GM12873 (cell line): ENCODE results near the gene C16orf78.

Experiments used
- TF ChIP-seq, protein P1 (sequence below): IDR thresholded peaks from 2 replicates; pipeline ENCODE4 v1.5.1; 2012; ENCODE audit warnings: low read depth, mild to moderate bottlenecking, moderate library complexity, low read length, control low read depth; ENCODE audit not compliant: insufficient read depth; ENCODE audit errors: missing control alignments

The C16orf78 gene

DNA sequence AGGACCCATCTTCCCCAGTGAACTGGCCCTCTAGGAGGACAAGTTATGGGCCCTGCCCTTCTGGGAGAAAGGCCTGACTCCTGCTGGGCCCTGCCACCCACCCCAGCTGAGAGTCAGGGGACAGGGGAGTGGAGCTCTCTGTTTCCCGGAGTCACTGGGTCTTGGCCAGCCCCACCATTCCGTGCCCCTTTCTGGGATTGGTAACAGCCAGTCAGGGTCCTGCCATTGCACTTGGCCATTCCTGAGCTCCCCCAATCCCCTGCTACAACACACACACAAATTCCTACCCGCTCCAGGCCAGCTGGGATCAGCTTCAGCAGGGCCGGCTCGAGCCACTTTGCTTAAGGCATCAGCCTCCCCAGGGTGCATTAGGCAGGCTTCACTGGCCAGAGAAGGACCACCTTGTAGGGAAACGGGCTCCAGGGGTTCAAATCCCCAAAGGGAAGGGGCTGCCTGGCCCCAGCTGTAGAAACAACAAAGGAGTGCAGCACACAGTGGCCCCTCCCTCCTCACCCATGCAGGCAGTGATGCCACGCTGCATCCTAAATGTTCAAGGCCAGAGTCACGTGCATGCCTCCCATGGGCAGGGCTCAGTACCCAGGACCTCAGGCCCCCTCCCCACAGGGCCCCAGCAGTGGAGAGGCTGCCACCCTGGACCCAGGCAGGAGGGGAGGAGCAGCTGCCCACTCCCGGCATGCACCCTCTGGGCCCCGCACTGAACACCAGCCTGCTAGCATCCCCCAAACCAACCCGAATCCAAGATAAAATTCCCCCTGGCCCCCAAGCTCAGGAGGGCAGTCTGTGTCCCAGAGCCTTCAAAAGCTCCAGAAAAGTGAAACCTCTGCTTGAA, 37.7 kb downstream of the C16orf78 start:
- TF ChIP-seq, protein P1, sequence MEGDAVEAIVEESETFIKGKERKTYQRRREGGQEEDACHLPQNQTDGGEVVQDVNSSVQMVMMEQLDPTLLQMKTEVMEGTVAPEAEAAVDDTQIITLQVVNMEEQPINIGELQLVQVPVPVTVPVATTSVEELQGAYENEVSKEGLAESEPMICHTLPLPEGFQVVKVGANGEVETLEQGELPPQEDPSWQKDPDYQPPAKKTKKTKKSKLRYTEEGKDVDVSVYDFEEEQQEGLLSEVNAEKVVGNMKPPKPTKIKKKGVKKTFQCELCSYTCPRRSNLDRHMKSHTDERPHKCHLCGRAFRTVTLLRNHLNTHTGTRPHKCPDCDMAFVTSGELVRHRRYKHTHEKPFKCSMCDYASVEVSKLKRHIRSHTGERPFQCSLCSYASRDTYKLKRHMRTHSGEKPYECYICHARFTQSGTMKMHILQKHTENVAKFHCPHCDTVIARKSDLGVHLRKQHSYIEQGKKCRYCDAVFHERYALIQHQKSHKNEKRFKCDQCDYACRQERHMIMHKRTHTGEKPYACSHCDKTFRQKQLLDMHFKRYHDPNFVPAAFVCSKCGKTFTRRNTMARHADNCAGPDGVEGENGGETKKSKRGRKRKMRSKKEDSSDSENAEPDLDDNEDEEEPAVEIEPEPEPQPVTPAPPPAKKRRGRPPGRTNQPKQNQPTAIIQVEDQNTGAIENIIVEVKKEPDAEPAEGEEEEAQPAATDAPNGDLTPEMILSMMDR: no peak

- TF ChIP-seq, protein P1: no peak
Measured at GRCh38 chr16:49414671-49415070, 41.1 kb downstream of the C16orf78 start.

- TF ChIP-seq, protein P1: no peak
Measured at GRCh38 chr16:49415083-49415482, 41.5 kb downstream of the C16orf78 start.

GRCh38 chr16:49416001-49416675, 42.5 kb downstream of the C16orf78 start:
- TF ChIP-seq, protein P1: no peak

DNA sequence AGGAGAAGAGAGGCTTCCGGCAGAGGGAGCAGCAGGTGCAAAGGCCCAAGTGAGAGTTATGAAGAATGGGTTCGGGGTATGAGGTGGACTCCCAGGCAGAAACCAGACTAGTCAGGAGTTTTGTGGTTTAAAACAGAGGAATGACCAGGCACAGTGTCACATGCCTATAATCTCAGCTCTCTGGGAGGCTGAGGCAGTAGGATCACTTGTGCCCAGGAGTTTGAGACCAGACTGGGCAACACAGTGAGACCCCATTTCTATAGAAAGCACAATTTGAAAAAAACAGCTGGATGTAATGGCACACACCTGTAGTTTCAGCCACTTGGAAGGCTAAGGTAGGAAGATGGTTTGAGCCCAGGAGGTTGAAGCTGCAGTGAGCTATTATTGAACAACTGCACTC, 43.8 kb downstream of the C16orf78 start:
- TF ChIP-seq, protein P1: no peak

DNA sequence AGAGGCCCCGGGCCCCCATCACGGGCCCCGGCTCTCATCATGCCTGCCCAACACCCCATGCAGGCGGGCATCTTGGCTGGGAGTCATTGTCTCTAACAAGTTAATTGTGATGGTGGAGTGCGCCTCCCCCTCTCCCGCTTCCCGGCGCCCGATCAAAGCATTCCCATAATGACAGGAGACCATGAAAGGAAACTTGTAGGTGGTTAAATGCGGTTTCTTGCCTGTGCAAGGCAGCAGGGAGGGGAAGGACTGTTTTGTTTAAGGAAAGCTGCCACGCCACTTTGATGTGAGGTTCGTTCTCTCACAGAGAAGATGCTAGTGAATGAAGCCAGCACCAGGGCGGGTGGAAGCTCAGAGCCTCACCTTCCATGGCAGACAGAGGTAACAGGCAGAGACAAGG, 45.4 kb downstream of the C16orf78 start:
- TF ChIP-seq, protein P1: no peak

DNA sequence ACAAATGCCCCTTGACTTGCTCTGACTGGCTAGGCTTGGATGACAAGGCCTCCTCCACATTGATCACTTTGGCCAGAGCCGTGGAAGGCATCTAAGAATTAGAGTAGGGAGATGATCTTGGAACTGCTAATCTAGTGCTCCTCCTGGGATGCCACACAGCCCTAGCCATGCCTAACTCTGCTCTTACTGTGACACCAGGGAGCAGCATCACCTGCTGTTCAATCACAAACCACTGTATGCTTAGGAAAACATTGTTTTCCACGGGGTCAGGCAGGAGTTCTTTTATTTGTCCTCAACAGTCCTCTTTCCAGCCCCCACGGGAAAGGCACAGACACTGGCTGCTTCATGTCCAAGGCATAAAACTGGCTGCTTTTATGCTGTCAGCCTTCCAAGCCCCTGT, 46.3 kb downstream of the C16orf78 start:
- TF ChIP-seq, protein P1: no peak
